Testis (tissue), 2 donors: Measurements from ENCODE around the gene XXYLT1.

Experiments
- POLR2A ChIP-seq: fragments of 450-650 bp; IDR thresholded peaks from one replicate; pipeline ENCODE4 v1.6.1; 2017; ENCODE audit warnings: antibody characterized with exemption, mild to moderate bottlenecking, moderate library complexity
- TF ChIP-seq, protein P1 (sequence below), 3 experiments: fragments of 450-650 bp in 2 of 3; fragments of 200-600 bp in 1 of 3; sonication (generic) in 1 of 3; IDR thresholded peaks; one replicate each; pipeline ENCODE4 v1.5.1; 2016 to 2019; ENCODE audit warnings: antibody characterized with exemption in 3 of 3, mild to moderate bottlenecking in 2 of 3, moderate library complexity in 1 of 3

DNA sequence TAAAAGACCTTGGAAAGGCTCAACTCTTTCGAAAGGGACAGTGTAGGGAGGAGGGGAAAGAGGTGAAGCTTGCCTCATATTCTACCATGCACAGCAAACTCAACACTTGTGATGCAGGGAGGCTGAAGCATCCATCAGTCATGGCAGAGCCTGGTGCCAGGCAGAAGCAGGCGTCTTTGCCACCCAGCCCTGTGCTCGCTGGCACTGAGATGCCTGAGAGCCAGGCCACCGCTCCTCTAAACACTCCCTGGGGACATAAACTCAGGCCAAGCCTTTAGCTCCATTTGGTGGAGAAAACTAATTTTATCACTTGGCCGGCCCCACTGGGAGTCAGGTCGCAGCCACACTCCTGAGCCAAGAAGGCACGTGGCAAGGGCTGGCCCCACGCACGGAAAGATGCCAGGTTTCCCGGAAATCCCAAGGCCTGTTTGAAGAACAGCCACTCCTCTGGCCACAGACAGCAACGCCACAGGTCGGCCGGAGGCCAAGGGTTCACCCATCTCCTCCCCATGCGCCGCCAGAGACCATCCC, 30.7 kb downstream of the XXYLT1 start:
- TF ChIP-seq, protein P1, sequence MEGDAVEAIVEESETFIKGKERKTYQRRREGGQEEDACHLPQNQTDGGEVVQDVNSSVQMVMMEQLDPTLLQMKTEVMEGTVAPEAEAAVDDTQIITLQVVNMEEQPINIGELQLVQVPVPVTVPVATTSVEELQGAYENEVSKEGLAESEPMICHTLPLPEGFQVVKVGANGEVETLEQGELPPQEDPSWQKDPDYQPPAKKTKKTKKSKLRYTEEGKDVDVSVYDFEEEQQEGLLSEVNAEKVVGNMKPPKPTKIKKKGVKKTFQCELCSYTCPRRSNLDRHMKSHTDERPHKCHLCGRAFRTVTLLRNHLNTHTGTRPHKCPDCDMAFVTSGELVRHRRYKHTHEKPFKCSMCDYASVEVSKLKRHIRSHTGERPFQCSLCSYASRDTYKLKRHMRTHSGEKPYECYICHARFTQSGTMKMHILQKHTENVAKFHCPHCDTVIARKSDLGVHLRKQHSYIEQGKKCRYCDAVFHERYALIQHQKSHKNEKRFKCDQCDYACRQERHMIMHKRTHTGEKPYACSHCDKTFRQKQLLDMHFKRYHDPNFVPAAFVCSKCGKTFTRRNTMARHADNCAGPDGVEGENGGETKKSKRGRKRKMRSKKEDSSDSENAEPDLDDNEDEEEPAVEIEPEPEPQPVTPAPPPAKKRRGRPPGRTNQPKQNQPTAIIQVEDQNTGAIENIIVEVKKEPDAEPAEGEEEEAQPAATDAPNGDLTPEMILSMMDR (IDR thresholded peaks at IDR 0.05) = no peak
- TF ChIP-seq POLR2A = no peak
